ENCODE results near the gene FOXL3.
"Not testable (repeated sequence)": the region's sequence is repeated elsewhere in the genome, so short reads cannot be mapped to it uniquely, and the experiment has no call there.

The FOXL3 gene

GRCh38 chr7:293681-294439 is 3.9 kb downstream of the FOXL3 start:
- CTCF ChIA-PET: no interaction called here

GRCh38 chr7:294440-295154 is 4.6 kb downstream of the FOXL3 start:
- TF ChIP-seq SP1 (IDR thresholded peaks at IDR 0.05) (no peak), FOXM1 (IDR thresholded peaks at IDR 0.05; ENCODE audit: borderline replicate concordance) (no peak), HDGF (IDR thresholded peaks at IDR 0.05; ENCODE audit: borderline replicate concordance) (no peak), L3MBTL2 (conservative IDR thresholded peaks at IDR 0.05) (no peak), FOXK2 (IDR thresholded peaks at IDR 0.05) (no peak), BHLHE40 (IDR thresholded peaks at IDR 0.05; ENCODE audit: borderline replicate concordance) (no peak), NFRKB (IDR thresholded peaks at IDR 0.05) (no peak), ZNF384 (IDR thresholded peaks at IDR 0.05) (no peak), ELF4 (IDR thresholded peaks at IDR 0.05) (no peak), CTBP1 (IDR thresholded peaks at IDR 0.05; ENCODE audit: borderline replicate concordance) (no peak), SUZ12 (IDR thresholded peaks at IDR 0.05) (no peak), LEF1 (IDR thresholded peaks at IDR 0.05; ENCODE audit: borderline replicate concordance) (no peak), TARDBP (IDR thresholded peaks at IDR 0.05) (no peak), PKNOX1 (IDR thresholded peaks at IDR 0.05) (no peak), FOXA1 (IDR thresholded peaks at IDR 0.05) (no peak), ARNT (IDR thresholded peaks at IDR 0.05) (no peak)
- ChIA-PET POLR2A (no interaction called here), CTCF (no interaction called here)
- DNase-seq (ENCODE audit: extremely low spot score): no peak

More at GRCh38 chr7:293681-294439, 3.9 kb downstream of the FOXL3 start:
- POLR2A ChIA-PET: no interaction called here
- DNase-seq (ENCODE audit: extremely low spot score): no peak
- TF ChIP-seq HDGF (IDR thresholded peaks at IDR 0.05; ENCODE audit: borderline replicate concordance): no peak
- TF ChIP-seq ZNF384 (IDR thresholded peaks at IDR 0.05): no peak
- TF ChIP-seq FOXK2 (IDR thresholded peaks at IDR 0.05): no peak
- TF ChIP-seq PKNOX1 (IDR thresholded peaks at IDR 0.05): no peak
- no peak for TF ChIP-seq FOXA1 (IDR thresholded peaks at IDR 0.05)
- no peak for TF ChIP-seq NFRKB (IDR thresholded peaks at IDR 0.05)
- TF ChIP-seq SUZ12 (IDR thresholded peaks at IDR 0.05): no peak
- TF ChIP-seq ARNT (IDR thresholded peaks at IDR 0.05): no peak
- TF ChIP-seq SP1 (IDR thresholded peaks at IDR 0.05): no peak
- no peak for TF ChIP-seq FOXM1 (IDR thresholded peaks at IDR 0.05; ENCODE audit: borderline replicate concordance)
- TF ChIP-seq BHLHE40 (IDR thresholded peaks at IDR 0.05; ENCODE audit: borderline replicate concordance): no peak
- no peak for TF ChIP-seq CTBP1 (IDR thresholded peaks at IDR 0.05; ENCODE audit: borderline replicate concordance)
- TF ChIP-seq LEF1 (IDR thresholded peaks at IDR 0.05; ENCODE audit: borderline replicate concordance): no peak
- TF ChIP-seq L3MBTL2 (conservative IDR thresholded peaks at IDR 0.05): no peak
- TF ChIP-seq ELF4 (IDR thresholded peaks at IDR 0.05): no peak

- ChIA-PET CTCF (no interaction called here), POLR2A (no interaction called here)
- no peak for DNase-seq (ENCODE audit: extremely low spot score)
- TF ChIP-seq ZNF384 (IDR thresholded peaks at IDR 0.05) (no peak), NFRKB (IDR thresholded peaks at IDR 0.05) (no peak), PKNOX1 (IDR thresholded peaks at IDR 0.05) (no peak), ARNT (IDR thresholded peaks at IDR 0.05) (no peak), HDGF (IDR thresholded peaks at IDR 0.05; ENCODE audit: borderline replicate concordance) (no peak), L3MBTL2 (conservative IDR thresholded peaks at IDR 0.05) (no peak), ELF4 (IDR thresholded peaks at IDR 0.05) (no peak), SP1 (IDR thresholded peaks at IDR 0.05) (no peak), TARDBP (IDR thresholded peaks at IDR 0.05) (no peak), FOXK2 (IDR thresholded peaks at IDR 0.05) (no peak), FOXM1 (IDR thresholded peaks at IDR 0.05; ENCODE audit: borderline replicate concordance) (no peak), FOXA1 (IDR thresholded peaks at IDR 0.05) (no peak), BHLHE40 (IDR thresholded peaks at IDR 0.05; ENCODE audit: borderline replicate concordance) (no peak), CTBP1 (IDR thresholded peaks at IDR 0.05; ENCODE audit: borderline replicate concordance) (no peak), LEF1 (IDR thresholded peaks at IDR 0.05; ENCODE audit: borderline replicate concordance) (no peak), SUZ12 (IDR thresholded peaks at IDR 0.05) (no peak)
Measured at GRCh38 chr7:295155-296154, 5.5 kb downstream of the FOXL3 start.

GRCh38 chr7:296373-296945 is 6.5 kb downstream of the FOXL3 start:
- no peak for DNase-seq (ENCODE audit: extremely low spot score)
- ChIA-PET CTCF (no interaction called here), POLR2A (no interaction called here)
- TF ChIP-seq FOXA1 (IDR thresholded peaks at IDR 0.05) (no peak), NFRKB (IDR thresholded peaks at IDR 0.05) (no peak), ARNT (IDR thresholded peaks at IDR 0.05) (no peak)

- DNase-seq (ENCODE audit: extremely low spot score); CTCF ChIA-PET; POLR2A ChIA-PET: not testable (repeated sequence)
Measured at GRCh38 chr7:297141-297540, 7.2 kb downstream of the FOXL3 start.

All from HEK293T (cell line).